Measurements from ENCODE around the gene IL22.

The IL22 gene

DNA sequence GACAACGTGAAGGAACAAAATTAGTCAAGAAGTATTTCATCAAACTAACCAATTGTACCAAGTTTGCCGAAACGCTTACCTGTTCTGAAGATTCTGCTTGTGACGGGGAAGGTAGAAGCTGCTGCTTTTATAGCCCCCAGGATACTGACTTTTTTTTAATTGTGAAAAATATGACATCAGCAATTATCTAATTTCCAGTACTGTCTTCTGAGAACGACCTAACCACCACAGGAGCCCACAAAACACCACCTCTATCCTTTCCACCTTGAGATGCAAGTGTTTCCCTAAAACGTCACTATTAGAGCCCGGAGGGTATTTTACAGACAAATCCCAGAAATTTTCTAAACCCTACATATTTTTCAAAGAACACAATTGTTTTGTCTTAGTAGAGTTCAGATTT, at the start of gene IL22:
IL22 (minus strand) TSS at position 101 of the 400 bp plus-strand sequence. CDS start 156 bp downstream, outside the sequence.
- no peak within 1 kb of the TSS for H3K4me3 ChIP-seq (replicated peaks in 1 of 2; ENCODE audit: low read depth in 2 of 2, low read length in 2 of 2)
- TF ChIP-seq CTCF (IDR thresholded peaks at IDR 0.05; ENCODE audit: low read depth, low read length) = no peak
- no peak for DNase-seq (ENCODE audit: low read depth in 2 of 2)

DNA sequence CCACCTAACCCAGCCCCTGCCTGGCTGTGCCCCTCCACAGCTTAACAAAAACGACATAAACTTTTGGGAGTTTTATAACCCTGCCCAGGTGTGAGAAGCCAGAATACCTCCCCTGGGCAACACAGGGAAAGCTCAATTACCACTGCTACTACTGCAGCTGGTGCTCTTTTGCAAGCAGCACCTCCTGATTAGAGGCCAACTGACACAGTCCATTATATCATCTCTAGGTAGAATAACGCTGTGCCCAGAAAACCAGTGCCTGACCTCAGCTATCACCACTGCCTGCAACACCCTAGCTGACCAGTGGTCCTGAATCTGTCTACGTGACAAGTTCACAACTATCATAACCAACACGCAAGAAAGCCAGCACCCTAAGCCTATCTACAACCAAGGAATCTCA, 44.5 kb upstream of the IL22 start:
- no peak overlapping the region for H3K4me3 ChIP-seq (replicated peaks in 1 of 2; ENCODE audit: low read depth in 2 of 2, low read length in 2 of 2)
- no peak for DNase-seq (ENCODE audit: low read depth in 2 of 2)
- TF ChIP-seq CTCF (IDR thresholded peaks at IDR 0.05; ENCODE audit: low read depth, low read length) = no peak

DNA sequence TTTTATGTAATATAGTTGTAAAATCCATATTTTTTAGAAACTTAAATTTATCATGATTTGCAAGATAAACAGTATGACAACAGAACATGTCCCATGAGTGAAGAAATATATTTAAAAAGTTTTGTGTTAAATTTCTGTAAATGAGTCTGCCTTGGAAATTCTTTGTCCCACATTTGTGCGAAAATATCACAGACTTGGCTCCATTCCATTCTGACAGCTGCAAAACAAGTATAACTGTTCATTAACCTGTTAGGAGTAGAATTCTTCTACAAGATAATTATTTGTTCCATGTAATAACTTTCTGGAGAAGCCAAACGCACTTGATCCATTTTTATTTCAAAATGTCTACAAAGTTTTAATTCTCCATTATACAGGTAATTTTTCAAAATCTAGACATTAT, 40.8 kb upstream of the IL22 start:
- TF ChIP-seq CTCF (IDR thresholded peaks at IDR 0.05; ENCODE audit: low read depth, low read length) = no peak
- H3K4me3 ChIP-seq (replicated peaks in 1 of 2; ENCODE audit: low read depth in 2 of 2, low read length in 2 of 2) = no peak overlapping the region

DNA sequence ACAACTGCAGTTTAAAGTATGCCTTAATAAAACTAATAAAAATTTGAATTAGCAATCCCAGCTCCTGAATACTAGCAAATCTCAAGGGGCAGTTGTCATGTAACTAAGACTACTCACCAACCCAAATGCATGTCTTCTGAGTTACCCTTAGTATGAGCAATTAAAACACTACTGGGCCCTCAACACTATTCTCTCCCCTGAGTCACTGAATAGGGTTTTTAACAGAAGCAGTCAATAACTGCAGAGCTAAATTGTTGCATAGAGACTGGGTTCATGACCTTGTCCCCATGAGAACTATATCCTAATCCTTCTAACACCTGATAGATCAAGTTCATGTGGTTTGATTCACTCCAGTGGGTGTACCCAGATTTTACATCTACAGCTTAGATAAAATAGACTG, 39.9 kb upstream of the IL22 start:
- no peak for DNase-seq (ENCODE audit: low read depth in 2 of 2)
- H3K4me3 ChIP-seq (replicated peaks in 1 of 2; ENCODE audit: low read depth in 2 of 2, low read length in 2 of 2) = no peak overlapping the region
- TF ChIP-seq CTCF (IDR thresholded peaks at IDR 0.05; ENCODE audit: low read depth, low read length) = no peak

More for the DNA sequence above, 40.8 kb upstream of the IL22 start:
- DNase-seq (ENCODE audit: low read depth in 2 of 2) = no peak

DNA sequence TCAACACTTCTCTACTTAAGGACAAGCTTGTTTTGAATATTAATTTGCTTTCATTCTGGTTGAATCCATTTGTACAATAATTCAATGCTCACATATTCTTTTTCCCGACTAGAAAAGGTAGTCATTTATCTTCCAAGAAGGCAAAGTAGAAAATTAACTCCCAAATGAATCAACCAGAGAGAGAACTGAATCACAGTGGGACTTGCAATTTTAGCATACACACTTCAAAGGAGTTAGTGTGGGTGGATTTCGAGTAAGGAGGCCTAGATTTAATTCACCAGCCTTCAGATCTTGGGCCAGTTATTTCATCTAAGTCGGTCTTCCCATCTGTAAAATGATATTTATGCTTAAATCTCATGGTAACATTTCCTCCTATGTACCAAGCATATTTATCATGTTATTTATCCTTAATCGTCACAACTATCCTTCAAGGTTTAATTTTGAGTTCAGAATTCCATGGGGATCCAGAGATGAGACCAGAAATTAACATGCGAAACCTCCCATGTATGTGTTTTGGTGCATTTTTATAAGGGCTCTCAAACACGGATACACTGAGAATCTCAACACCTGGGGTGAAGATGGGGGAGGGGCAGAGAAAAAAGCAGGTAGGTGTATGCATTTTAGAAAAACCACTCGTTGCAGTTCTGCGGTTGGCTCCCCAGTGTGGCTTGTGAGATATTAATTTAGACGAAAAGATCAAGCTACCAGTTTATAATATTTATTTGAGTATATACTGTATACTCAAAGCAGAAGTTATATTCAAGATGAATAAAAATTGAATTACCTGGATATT, 38.9 kb upstream of the IL22 start:
- no peak for DNase-seq (ENCODE audit: low read depth in 2 of 2)
- no peak overlapping the region for H3K4me3 ChIP-seq (replicated peaks in 1 of 2; ENCODE audit: low read depth in 2 of 2, low read length in 2 of 2)
- TF ChIP-seq CTCF (IDR thresholded peaks at IDR 0.05; ENCODE audit: low read depth, low read length) = no peak

- DNase-seq (ENCODE audit: low read depth in 2 of 2) = no peak
- no peak for TF ChIP-seq CTCF (IDR thresholded peaks at IDR 0.05; ENCODE audit: low read depth, low read length)
- H3K4me3 ChIP-seq (replicated peaks in 1 of 2; ENCODE audit: low read depth in 2 of 2, low read length in 2 of 2) = no peak overlapping the region
These were observed 38.1 kb upstream of the IL22 start for GRCh38 chr12:68291396-68292036.
